ENCODE data around the gene PEAK1. TPM values are rescaled to one million over a fixed set of nuclear protein-coding genes. Genes with fewer than 3 reads are reported as not detected.

Gene PEAK1
- polyA plus RNA-seq, 1 experiment = 52.1 TPM

- no peak overlapping the region for H3K27ac ChIP-seq (ENCODE audit: low read depth, low read length)
- no peak for TF ChIP-seq CTCF (IDR thresholded peaks at IDR 0.05; ENCODE audit: low read depth, low read length)
- peaks cover 3% of the 10 kb centered on the region for H3K27me3 ChIP-seq (ENCODE audit: control insufficient read depth, insufficient read depth, low read length)
- ChIA-PET CTCF (interaction anchor here (0.6 kb wide), 1 partner anchor 73 kb away, joined by 3 read pairs; no protein-coding TSS in a partner anchor), POLR2A (interaction anchor here (0.6 to 1.0 kb wide), 6 partner anchors 12 to 347 kb away, joined by 3 to 4 read pairs (median 4); no protein-coding TSS in a partner anchor)
- no peaks in the 10 kb centered on the region; the same call in 1 of the 2 replicates for H3K9me3 ChIP-seq (ENCODE audit: control insufficient read depth, insufficient read depth, low read length)
- no peak overlapping the region for H3K4me3 ChIP-seq (ENCODE audit: low read depth, low read length)
- no peak for DNase-seq (ENCODE audit: low read depth, low spot score)
Measured at GRCh38 chr15:77071305-77072223, 348.3 kb downstream of the PEAK1 start.

GRCh38 chr15:77070495-77071304, 349.2 kb downstream of the PEAK1 start, which contains the start of gene TSPAN3:
Gene TSPAN3 (minus strand): TSS chr15:77071109. CDS start chr15:77070954, 155 bp downstream.
- TF ChIP-seq CTCF (IDR thresholded peaks at IDR 0.05; ENCODE audit: low read depth, low read length) = no peak
- H3K27me3 ChIP-seq (ENCODE audit: control insufficient read depth, insufficient read depth, low read length) = peaks cover 3% of the 10 kb centered on the region
- ChIA-PET CTCF (interaction anchor here (0.6 kb wide), 1 partner anchor 74 kb away, joined by 3 read pairs; no protein-coding TSS in a partner anchor), POLR2A (interaction anchor here (0.6 to 1.0 kb wide), 6 partner anchors 12 to 348 kb away, joined by 3 to 4 read pairs (median 4); no protein-coding TSS in a partner anchor)
- peak within 1 kb of the TSS; percentile 81 for H3K27ac ChIP-seq (ENCODE audit: low read depth, low read length)
- DNase-seq (ENCODE audit: low read depth, low spot score) = peak; percentile 74
- H3K9me3 ChIP-seq (ENCODE audit: control insufficient read depth, insufficient read depth, low read length) = no peaks in the 10 kb centered on the region; the same call in 1 of the 2 replicates
- peak within 1 kb of the TSS; percentile 76 for H3K4me3 ChIP-seq (ENCODE audit: low read depth, low read length)

GRCh38 chr15:77070180-77070494, 349.8 kb downstream of the PEAK1 start:
- no peak for DNase-seq (ENCODE audit: low read depth, low spot score)
- Histone ChIP-seq H3K27ac (ENCODE audit: low read depth, low read length) (peak overlapping the region; percentile 81), H3K27me3 (ENCODE audit: control insufficient read depth, insufficient read depth, low read length) (peaks cover 3% of the 10 kb centered on the region), H3K9me3 (ENCODE audit: control insufficient read depth, insufficient read depth, low read length) (no peaks in the 10 kb centered on the region; the same call in 1 of the 2 replicates), H3K4me3 (ENCODE audit: low read depth, low read length) (peak overlapping the region; percentile 76)
- CTCF ChIA-PET = interaction anchor here (0.7 kb wide), 1 partner anchor 444 kb away, joined by 3 read pairs; no protein-coding TSS in a partner anchor
- POLR2A ChIA-PET = no interaction called here
- TF ChIP-seq CTCF (IDR thresholded peaks at IDR 0.05; ENCODE audit: low read depth, low read length) = no peak

- Histone ChIP-seq H3K9me3 (ENCODE audit: control insufficient read depth, insufficient read depth, low read length) (no peaks in the 10 kb centered on the region; the same call in 1 of the 2 replicates), H3K4me3 (ENCODE audit: low read depth, low read length) (peak overlapping the region; percentile 76), H3K27ac (ENCODE audit: low read depth, low read length) (no peak overlapping the region), H3K27me3 (ENCODE audit: control insufficient read depth, insufficient read depth, low read length) (peaks cover 2% of the 10 kb centered on the region)
- DNase-seq (ENCODE audit: low read depth, low spot score) = no peak
- TF ChIP-seq CTCF (IDR thresholded peaks at IDR 0.05; ENCODE audit: low read depth, low read length) = no peak
- ChIA-PET CTCF (interaction anchor here (0.7 to 1.6 kb wide), 2 partner anchors 445 to 474 kb away, joined by 3 to 4 read pairs; no protein-coding TSS in a partner anchor), POLR2A (no interaction called here)
Measured at GRCh38 chr15:77069521-77070121, 350.3 kb downstream of the PEAK1 start.

All from AG04450 (cell line).